Left cardiac atrium (tissue), 4 donors: ENCODE results near the gene PEX7. TPM values are rescaled to one million over a fixed set of nuclear protein-coding genes. Genes with fewer than 3 reads are reported as not detected.

Source experiments
- ATAC-seq, 2 donors: fragments of 200-7000 bp; cut with Tn5 transposase; one replicate each; pipeline ENCODE4 v1.9.1; 2020; ENCODE audit warnings: mild to moderate bottlenecking in 2 of 2, moderate library complexity in 2 of 2
- DNase-seq: peaks from one replicate; pipeline ENCODE4 v3.0.0-alpha.2; 2020
- intact Hi-C, 2 donors: fragments of 100-400 bp; cut with DNase I; formaldehyde crosslinking; loops; one replicate each; pipeline versions ENCODE4 v1.14.1 to v1.15.1; 2022 to 2023
- total RNA-seq, 2 donors: library from RNA; stranded (reverse); fragmentation: NEBNext Ultra II Directional; extraction: Animal tissue kit (Norgen Biotek cat#: 25700); gene quantifications; one replicate each; pipeline ENCODE4 v1.2.1, GENCODE V29; 2021
- donor health status: DM: no; HTN: yes; CAD: no.
- donor health status: DM: no; HTN: yes; CAD: no; lungs with severe emphysema.
- donor health status: DM: yes; HTN: yes; CAD: no.
- donor health status: Dilated cardiomyopathy.

PEX7 gene
- total RNA-seq, 2 donors from 2014 or later = 5.9 to 6.4 TPM

- intact Hi-C loops = loop anchor here in 1 of 2 donors (10.0 kb wide), 1 partner anchor 683 kb away; no protein-coding TSS in a partner anchor
- no peak for DNase-seq
- ATAC-seq = no peak
Measured at GRCh38 chr6:136961848-136962247, 139.5 kb downstream of the PEX7 start.

DNA sequence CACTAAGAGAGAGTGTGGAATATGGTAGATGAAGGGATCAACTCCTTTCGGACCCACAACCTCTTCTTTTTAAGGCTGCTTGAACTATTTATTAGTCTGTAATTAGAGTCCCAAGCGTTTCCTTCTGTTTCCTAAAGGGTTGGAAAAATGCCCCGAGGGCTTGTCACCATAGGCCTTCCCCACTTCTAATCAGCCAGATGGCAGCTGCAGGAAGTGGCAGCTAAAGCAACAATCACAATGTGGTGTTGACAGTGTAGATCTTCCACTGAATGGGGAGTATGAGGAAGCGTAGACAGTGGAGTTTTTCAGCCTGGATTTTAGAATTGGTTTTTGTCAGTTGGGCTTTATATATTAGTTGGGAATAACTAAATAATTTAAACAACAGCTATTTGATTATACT is 140.3 kb downstream of the PEX7 start:
- ATAC-seq (peak; percentile 93), DNase-seq (peak; percentile 32)
- intact Hi-C loops = loop anchor here in 1 of 2 donors (10.0 kb wide), 1 partner anchor 682 kb away; no protein-coding TSS in a partner anchor

- intact Hi-C loops = loop anchor here in 1 of 2 donors (10.0 kb wide), 1 partner anchor 682 kb away; no protein-coding TSS in a partner anchor
Measured at GRCh38 chr6:136963259-136963658, 140.9 kb downstream of the PEX7 start.

More at GRCh38 chr6:136963259-136963658, 140.9 kb downstream of the PEX7 start:
- no peak for DNase-seq
- ATAC-seq = peak; percentile 67 to 72

Other genes with a start within 250 kb of the PEX7 start
- 1 to 10 TPM; 6.6 to 9.7 TPM for gene MAP3K5, start 30.1 kb upstream of the PEX7 start, total RNA-seq
- not detected for gene SLC35D3, start 99.7 kb downstream of the PEX7 start, total RNA-seq
- 1 to 10 TPM; 1.0 to 3.5 TPM for gene IL20RA, start 222.4 kb downstream of the PEX7 start, total RNA-seq